H9 (cell line): ENCODE measurements around the gene RDM1. TPM values are rescaled to one million over a fixed set of nuclear protein-coding genes. Genes with fewer than 3 reads are reported as not detected.

ENCODE experiments used
- DNase-seq: peaks from one replicate; pipeline ENCODE4 v3.0.0-alpha.2; 2017
- H2AFZ ChIP-seq: one replicate; pipeline ENCODE4 v1.6.1; 2013; ENCODE audit warnings: mild to moderate bottlenecking, low read length, control low read depth, moderate library complexity
- H2AK5ac ChIP-seq: 2 replicates; pipeline ENCODE4 v1.6.1; 2013; ENCODE audit warnings: low read length, control low read depth, mixed read lengths; ENCODE audit not compliant: insufficient read length
- H2BK120ac ChIP-seq: one replicate; pipeline ENCODE4 v1.6.1; 2013; ENCODE audit warnings: low read depth, mild to moderate bottlenecking, low read length, control low read depth, inconsistent platforms; ENCODE audit not compliant: poor library complexity, severe bottlenecking
- H2BK12ac ChIP-seq: 2 replicates; pipeline ENCODE4 v1.6.1; 2013; ENCODE audit warnings: low read length, control low read depth, mixed read lengths, low read depth; ENCODE audit not compliant: insufficient read length
- H2BK15ac ChIP-seq: 2 replicates; pipeline ENCODE4 v1.6.1; 2013; ENCODE audit warnings: low read depth, low read length, control low read depth
- H2BK20ac ChIP-seq: one replicate; pipeline ENCODE4 v1.6.1; 2013; ENCODE audit warnings: low read depth, mild to moderate bottlenecking, low read length, control low read depth, inconsistent platforms; ENCODE audit not compliant: poor library complexity, severe bottlenecking
- H2BK5ac ChIP-seq: 2 replicates; pipeline ENCODE4 v1.6.1; 2013; ENCODE audit warnings: low read length, control low read depth, mixed read lengths; ENCODE audit not compliant: insufficient read length
- H3K14ac ChIP-seq: 2 replicates; pipeline ENCODE4 v1.6.1; 2013; ENCODE audit warnings: low read length, control low read depth; ENCODE audit not compliant: insufficient read depth
- H3K18ac ChIP-seq: 2 replicates; pipeline ENCODE4 v1.6.1; 2013; ENCODE audit warnings: low read depth, mild to moderate bottlenecking, mixed read lengths, low read length, control low read depth; ENCODE audit not compliant: insufficient read length
- H3K23ac ChIP-seq: 2 replicates; pipeline ENCODE4 v1.6.1; 2013; ENCODE audit warnings: low read length, control low read depth, mixed read lengths, low read depth; ENCODE audit not compliant: insufficient read length
- H3K23me2 ChIP-seq: 2 replicates; pipeline ENCODE4 v1.6.1; 2013; ENCODE audit warnings: low read depth, mild to moderate bottlenecking, mixed read lengths, low read length, control low read depth; ENCODE audit not compliant: insufficient read length, poor library complexity, severe bottlenecking
- H3K27ac ChIP-seq: 2 replicates; pipeline ENCODE4 v1.5.1; 2013; ENCODE audit warnings: low read length, control low read depth, mixed read lengths, low read depth; ENCODE audit not compliant: insufficient read length
- H3K27me3 ChIP-seq: 2 replicates; pipeline ENCODE4 v1.6.1; 2013; ENCODE audit warnings: low read length, control low read depth, inconsistent platforms; ENCODE audit not compliant: insufficient read depth
- H3K4ac ChIP-seq: 2 replicates; pipeline ENCODE4 v1.6.1; 2013; ENCODE audit warnings: low read depth, mild to moderate bottlenecking, control low read depth, inconsistent platforms, low read length, moderate library complexity
- H3K4me1 ChIP-seq: 2 replicates; pipeline ENCODE4 v1.6.1; 2013; ENCODE audit warnings: low read length, control low read depth, inconsistent platforms; ENCODE audit not compliant: insufficient read depth
- H3K4me2 ChIP-seq: 2 replicates; pipeline ENCODE4 v1.6.1; 2013; ENCODE audit warnings: low read length, control low read depth, mixed read lengths; ENCODE audit not compliant: insufficient read length, insufficient read depth
- H3K56ac ChIP-seq: 2 replicates; pipeline ENCODE4 v1.6.1; 2013; ENCODE audit warnings: low read depth, mild to moderate bottlenecking, mixed read lengths, low read length, control low read depth; ENCODE audit not compliant: insufficient read length
- H3K79me1 ChIP-seq: 2 replicates; pipeline ENCODE4 v1.6.1; 2013; ENCODE audit warnings: low read depth, mild to moderate bottlenecking, moderate library complexity, low read length, control low read depth, inconsistent platforms; ENCODE audit not compliant: insufficient read depth, poor library complexity, severe bottlenecking
- H3K79me2 ChIP-seq: 2 replicates; pipeline ENCODE4 v1.6.1; 2013; ENCODE audit warnings: low read length, control low read depth, inconsistent platforms; ENCODE audit not compliant: insufficient read depth
- H3K9ac ChIP-seq: 2 replicates; pipeline ENCODE4 v1.6.1; 2013; ENCODE audit warnings: low read length, control low read depth, mixed read lengths; ENCODE audit not compliant: insufficient read length; ENCODE audit errors: extremely low read depth
- H3K9me3 ChIP-seq: one replicate; pipeline ENCODE4 v1.6.1; 2013; ENCODE audit warnings: low read depth, low read length, inconsistent platforms; ENCODE audit not compliant: control insufficient read depth
- H3T11ph ChIP-seq: one replicate; pipeline ENCODE4 v1.6.1; 2013; ENCODE audit warnings: mild to moderate bottlenecking, low read length, control low read depth, inconsistent platforms
- H4K20me1 ChIP-seq: one replicate; pipeline ENCODE4 v1.6.1; 2013; ENCODE audit not compliant: control insufficient read depth, insufficient read length, insufficient read depth
- H4K5ac ChIP-seq: 2 replicates; pipeline ENCODE4 v1.6.1; 2013; ENCODE audit warnings: low read depth, mild to moderate bottlenecking, mixed read lengths, low read length, control low read depth; ENCODE audit not compliant: insufficient read length
- H4K8ac ChIP-seq: replicated peaks from 2 replicates; pipeline ENCODE4 v1.6.1; 2013; ENCODE audit warnings: low read length, control low read depth, mixed read lengths, low read depth; ENCODE audit not compliant: insufficient read length
- H4K91ac ChIP-seq: 2 replicates; pipeline ENCODE4 v1.6.1; 2013; ENCODE audit warnings: low read depth, mild to moderate bottlenecking, moderate library complexity, mixed read lengths, low read length, control low read depth; ENCODE audit not compliant: insufficient read length
- H3K27ac Mint-ChIP-seq, 3 experiments: 2 replicates in 2 of 3; 3 replicates in 1 of 3; pipeline ENCODE4 v1.8.0; 2020 to 2021; ENCODE audit warnings: mixed read lengths in 3 of 3, mild to moderate bottlenecking in 1 of 3, moderate library complexity in 1 of 3
- H3K27me3 Mint-ChIP-seq: 2 replicates; pipeline ENCODE4 v1.8.0; 2021; ENCODE audit warnings: low read depth, mild to moderate bottlenecking, moderate library complexity, mixed read lengths
- H3K36me3 Mint-ChIP-seq, 3 experiments: 2 replicates in 2 of 3; 3 replicates in 1 of 3; pipeline ENCODE4 v1.8.0; 2020 to 2021; ENCODE audit warnings: low read depth in 3 of 3, mixed read lengths in 3 of 3; ENCODE audit not compliant: insufficient read depth in 1 of 3
- H3K4me1 Mint-ChIP-seq, 2 experiments: 2 replicates each; pipeline ENCODE4 v1.8.0; 2020; ENCODE audit warnings: mixed read lengths in 2 of 2
- H3K4me3 Mint-ChIP-seq, 2 experiments: 2 replicates in 1 of 2; 3 replicates in 1 of 2; pipeline ENCODE4 v1.8.0; 2020 to 2021; ENCODE audit warnings: mild to moderate bottlenecking in 2 of 2, mixed read lengths in 2 of 2, moderate library complexity in 1 of 2
- H3K9me3 Mint-ChIP-seq, 2 experiments: 2 replicates in 1 of 2; 3 replicates in 1 of 2; pipeline ENCODE4 v1.8.0; 2020; ENCODE audit warnings: mild to moderate bottlenecking in 2 of 2, mixed read lengths in 2 of 2, moderate library complexity in 1 of 2
- WGBS: extraction: QIAGEN DNeasy Blood & Tissue Kit; methylation state at CpG from one replicate; pipeline ENCODE4 v1.1.7; 2013; ENCODE audit warnings: missing lambda C conversion rate, low lambda C conversion rate, mixed read lengths; ENCODE audit not compliant: insufficient read length; ENCODE audit errors: extremely low coverage; 5-methylcytosine and 5-hydroxymethylcytosine counted together
- total RNA-seq: library from RNA; stranded (reverse); gene quantifications from 2 replicates; pipeline ENCODE4 v1.2.1, GENCODE V29; 2021
- TF ChIP-seq, protein P1 (sequence below): fragments of 200-600 bp; sonication (generic); conservative IDR thresholded peaks from 3 replicates; pipeline ENCODE4 v1.8.0; 2021; ENCODE audit warnings: antibody characterized with exemption, mild to moderate bottlenecking

The RDM1 gene
- total RNA-seq, 1 experiment from 2014 or later = 9.0 TPM

DNA sequence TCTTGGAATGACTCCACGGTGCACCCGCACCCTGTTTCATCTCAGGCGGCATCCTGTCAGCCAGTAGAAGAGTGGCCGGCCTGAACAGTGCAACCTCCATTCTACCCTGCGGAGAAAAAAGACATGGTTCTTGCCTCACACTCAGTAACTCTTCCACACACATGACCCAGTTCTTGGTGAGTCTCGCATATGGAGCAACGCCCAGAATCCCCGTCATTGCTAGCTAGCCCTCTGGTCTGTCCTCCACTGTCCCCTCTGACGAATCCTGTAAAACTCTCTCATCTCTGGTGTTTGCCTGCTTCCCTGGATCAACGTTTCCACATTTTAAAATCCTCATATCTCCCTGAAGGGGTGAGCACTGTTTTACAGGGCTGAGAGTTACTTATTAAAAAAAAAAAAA lies 4.2 kb upstream of the RDM1 start:
- Histone ChIP-seq H4K20me1 (no peaks in the 10 kb centered on the region), H3K9me3 (no peaks in the 10 kb centered on the region), H3K27ac (no peak overlapping the region), H4K91ac (no peak overlapping the region), H3K79me2 (no peaks in the 10 kb centered on the region), H3K79me1 (no peaks in the 10 kb centered on the region), H2BK15ac (no peak overlapping the region), H3K4ac (no peak overlapping the region), H3K4me1 (peaks cover 4% of the 10 kb centered on the region; the same call in 1 of the 2 replicates), H2BK20ac (no peak overlapping the region), H4K5ac (no peak overlapping the region), H3K23ac (no peak overlapping the region), H2BK12ac (no peak overlapping the region), H2AK5ac (no peak overlapping the region), H3K9ac (no peak overlapping the region), H3K14ac (no peak overlapping the region), H2BK5ac (no peak overlapping the region), H4K8ac (no peak overlapping the region), H3K27me3 (no peaks in the 10 kb centered on the region), H3K56ac (no peak overlapping the region), H3K23me2 (peaks cover 3% of the 10 kb centered on the region), H3K4me2 (no peak overlapping the region), H3T11ph (no peak overlapping the region), H2BK120ac (no peak overlapping the region), H3K18ac (no peak overlapping the region), H2AFZ (no peak overlapping the region)
- Mint-ChIP-seq H3K9me3 (no peaks in the 10 kb centered on the region; a peak in 1 of 5 replicates), H3K27ac (no peak overlapping the region), H3K27me3 (peaks cover under 1% of the 10 kb centered on the region), H3K4me3 (no peak overlapping the region), H3K4me1 (peaks cover 17 to 19% of the 10 kb centered on the region in 2 experiments), H3K36me3 (no peaks in the 10 kb centered on the region)
- no peak for DNase-seq
- TF ChIP-seq, protein P1, sequence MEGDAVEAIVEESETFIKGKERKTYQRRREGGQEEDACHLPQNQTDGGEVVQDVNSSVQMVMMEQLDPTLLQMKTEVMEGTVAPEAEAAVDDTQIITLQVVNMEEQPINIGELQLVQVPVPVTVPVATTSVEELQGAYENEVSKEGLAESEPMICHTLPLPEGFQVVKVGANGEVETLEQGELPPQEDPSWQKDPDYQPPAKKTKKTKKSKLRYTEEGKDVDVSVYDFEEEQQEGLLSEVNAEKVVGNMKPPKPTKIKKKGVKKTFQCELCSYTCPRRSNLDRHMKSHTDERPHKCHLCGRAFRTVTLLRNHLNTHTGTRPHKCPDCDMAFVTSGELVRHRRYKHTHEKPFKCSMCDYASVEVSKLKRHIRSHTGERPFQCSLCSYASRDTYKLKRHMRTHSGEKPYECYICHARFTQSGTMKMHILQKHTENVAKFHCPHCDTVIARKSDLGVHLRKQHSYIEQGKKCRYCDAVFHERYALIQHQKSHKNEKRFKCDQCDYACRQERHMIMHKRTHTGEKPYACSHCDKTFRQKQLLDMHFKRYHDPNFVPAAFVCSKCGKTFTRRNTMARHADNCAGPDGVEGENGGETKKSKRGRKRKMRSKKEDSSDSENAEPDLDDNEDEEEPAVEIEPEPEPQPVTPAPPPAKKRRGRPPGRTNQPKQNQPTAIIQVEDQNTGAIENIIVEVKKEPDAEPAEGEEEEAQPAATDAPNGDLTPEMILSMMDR = no peak
- no CpG with 5 or more reads among the region's 10 CpGs for WGBS
